AG04449 (cell line): Measurements from ENCODE around the gene C3orf38.
A peak's percentile ranks its signal among the peaks of the same experiment; 100 is the strongest.

Experiments
- CTCF ChIA-PET: fragments of 350-600 bp; formaldehyde crosslinking; extraction: SDS; loops from one replicate; lab custom pipeline; 2021; ENCODE audit warnings: antibody characterized with exemption; lab: Yijun Ruan, JAX
- POLR2A ChIA-PET: fragments of 400-600, 350-600 bp; formaldehyde crosslinking; extraction: SDS; loops from one replicate; lab custom pipeline; 2020; ENCODE audit warnings: antibody characterized with exemption, inconsistent platforms; lab: Yijun Ruan, JAX
- DNase-seq: peaks from one replicate; pipeline ENCODE4 v3.0.0-alpha.2; 2010; ENCODE audit warnings: low read depth, low spot score
- H3K4me3 ChIP-seq: 2 replicates; pipeline ENCODE4 v1.5.1; 2011; ENCODE audit warnings: low read depth, mild to moderate bottlenecking, control low read depth, low read length
- CTCF ChIP-seq: IDR thresholded peaks from one replicate; pipeline ENCODE4 v1.5.1; 2011; ENCODE audit warnings: mild to moderate bottlenecking, moderate library complexity, low read length, control low read depth, inconsistent platforms; ENCODE audit not compliant: insufficient read depth; ENCODE audit errors: missing control alignments

Gene C3orf38

GRCh38 chr3:88149509-88150362 lies at the start of gene C3orf38:
C3orf38 (plus strand) TSS chr3:88149959; CDS start chr3:88150053, 94 bp downstream.
- peak; percentile 58 for DNase-seq
- no peak for TF ChIP-seq CTCF
- H3K4me3 ChIP-seq = peak within 1 kb of the TSS; percentile 95
- ChIA-PET CTCF (interaction anchor here (1.9 to 3.4 kb wide), 3 partner anchors 11 to 890 kb away, joined by 6 to 13 read pairs (median 7); no protein-coding TSS in a partner anchor), POLR2A (interaction anchor here (1.7 kb wide), 1 partner anchor 12 kb away, joined by 5 read pairs; no protein-coding TSS in a partner anchor)

GRCh38 chr3:88101142-88101541 lies 48.6 kb upstream of the C3orf38 start:
- DNase-seq = no peak
- ChIA-PET CTCF (interaction anchor here (3.8 kb wide), 1 partner anchor 11 kb away, joined by 34 read pairs; no protein-coding TSS in a partner anchor), POLR2A (no interaction called here)
- H3K4me3 ChIP-seq = no peak overlapping the region
- TF ChIP-seq CTCF = no peak

GRCh38 chr3:88105325-88105724 lies 44.4 kb upstream of the C3orf38 start:
- no peak for TF ChIP-seq CTCF
- CTCF ChIA-PET = interaction anchor here (0.7 to 1.7 kb wide), 2 partner anchors 8 to 9 kb away, joined by 5 to 8 read pairs; no protein-coding TSS in a partner anchor

GRCh38 chr3:88112289-88112688 lies 37.5 kb upstream of the C3orf38 start:
- no peak overlapping the region for H3K4me3 ChIP-seq
- ChIA-PET CTCF (interaction anchor here (1.0 to 6.4 kb wide), 15 partner anchors 10 to 814 kb away, joined by 3 to 53 read pairs (median 13); partner anchors contain the start of gene C3orf38), POLR2A (no interaction called here)
- no peak for DNase-seq
- TF ChIP-seq CTCF = no peak

More at GRCh38 chr3:88105325-88105724, 44.4 kb upstream of the C3orf38 start:
- POLR2A ChIA-PET = no interaction called here
- DNase-seq = no peak
- H3K4me3 ChIP-seq = no peak overlapping the region

GRCh38 chr3:88113311-88114162 lies 36.2 kb upstream of the C3orf38 start:
- peak; percentile 63 for TF ChIP-seq CTCF
- POLR2A ChIA-PET = no interaction called here
- CTCF ChIA-PET = interaction anchor here (0.7 to 6.4 kb wide), 33 partner anchors 8 to 815 kb away, joined by 3 to 53 read pairs (median 5); partner anchors contain the start of genes C3orf38 and CGGBP1
- peak; percentile 31 for DNase-seq
- H3K4me3 ChIP-seq = no peak overlapping the region
